Activated naive CD4-positive, alpha-beta T cell treated with anti-CD3 and anti-CD28 coated beads, Interleukin-2, amount 10 ng/mL, durations not matched to agents 7 days and 5 days (primary cell): ENCODE data around the gene PFN2.
"Not testable (repeated sequence)": the region's sequence is repeated elsewhere in the genome, so short reads cannot be mapped to it uniquely, and the experiment has no call there.

Source experiments
- CTCF ChIA-PET: fragments of 350-600 bp; sonication (Branson Sonifier 250); formaldehyde crosslinking; loops from one replicate; lab custom pipeline; 2021; ENCODE audit warnings: antibody characterized with exemption; lab: Charles Lee
- DNase-seq: peaks from one replicate; pipeline ENCODE4 v3.0.0-alpha.2; 2020
- H3K27ac Mint-ChIP-seq: one replicate; pipeline ENCODE4 v1.8.0; 2021; ENCODE audit warnings: mild to moderate bottlenecking, moderate library complexity, mixed read lengths
- H3K27me3 Mint-ChIP-seq: one replicate; pipeline ENCODE4 v1.8.0; 2021; ENCODE audit warnings: mild to moderate bottlenecking, mixed read lengths
- H3K36me3 Mint-ChIP-seq: one replicate; pipeline ENCODE4 v1.8.0; 2021; ENCODE audit warnings: mixed read lengths
- H3K4me1 Mint-ChIP-seq: one replicate; pipeline ENCODE4 v1.8.0; 2021; ENCODE audit warnings: mixed read lengths
- H3K4me3 Mint-ChIP-seq: one replicate; pipeline ENCODE4 v1.8.0; 2021; ENCODE audit warnings: mild to moderate bottlenecking, moderate library complexity, mixed read lengths
- H3K9me3 Mint-ChIP-seq: one replicate; pipeline ENCODE4 v1.8.0; 2021; ENCODE audit warnings: mixed read lengths

The PFN2 gene

GRCh38 chr3:149981979-149982378 is 11.3 kb upstream of the PFN2 start:
- H3K4me3 Mint-ChIP-seq, H3K27me3 Mint-ChIP-seq, H3K36me3 Mint-ChIP-seq, DNase-seq, H3K4me1 Mint-ChIP-seq, H3K9me3 Mint-ChIP-seq, H3K27ac Mint-ChIP-seq, CTCF ChIA-PET: not testable (repeated sequence)

GRCh38 chr3:149977386-149977785 is 6.7 kb upstream of the PFN2 start:
- CTCF ChIA-PET = interaction anchor here (0.6 to 1.1 kb wide), 4 partner anchors 10 to 207 kb away, joined by 3 read pairs; no protein-coding TSS in a partner anchor
- H3K27ac Mint-ChIP-seq = no peak overlapping the region

GRCh38 chr3:149975919-149976318 is 5.2 kb upstream of the PFN2 start:
- peaks cover 9% of the 10 kb centered on the region for H3K4me1 Mint-ChIP-seq
- no peak overlapping the region for H3K4me3 Mint-ChIP-seq
- H3K36me3 Mint-ChIP-seq = no peaks in the 10 kb centered on the region
- peaks cover 34% of the 10 kb centered on the region for H3K27me3 Mint-ChIP-seq
- CTCF ChIA-PET = no interaction called here
- H3K27ac Mint-ChIP-seq = no peak overlapping the region
- H3K9me3 Mint-ChIP-seq = no peaks in the 10 kb centered on the region
- DNase-seq = no peak

More at GRCh38 chr3:149977386-149977785, 6.7 kb upstream of the PFN2 start:
- Mint-ChIP-seq H3K4me3 (no peak overlapping the region), H3K27me3 (peaks cover 22% of the 10 kb centered on the region), H3K4me1 (no peaks in the 10 kb centered on the region), H3K36me3 (no peaks in the 10 kb centered on the region), H3K9me3 (no peaks in the 10 kb centered on the region)
- no peak for DNase-seq

- Mint-ChIP-seq H3K9me3 (no peaks in the 10 kb centered on the region), H3K4me3 (peak overlapping the region; percentile 88), H3K27ac (peak overlapping the region; percentile 64), H3K36me3 (no peaks in the 10 kb centered on the region), H3K4me1 (peaks cover 14% of the 10 kb centered on the region), H3K27me3 (peaks cover 45% of the 10 kb centered on the region)
- peak; percentile 39 for DNase-seq
- CTCF ChIA-PET = interaction anchor here (1.0 to 1.2 kb wide), 2 partner anchors 213 to 248 kb away, joined by 3 read pairs; no protein-coding TSS in a partner anchor
These were observed 844 bp upstream of the PFN2 start for GRCh38 chr3:149971403-149972075.

GRCh38 chr3:149969940-149970715 is 567 bp downstream of the PFN2 start:
- Mint-ChIP-seq H3K4me1 (peaks cover 14% of the 10 kb centered on the region), H3K9me3 (no peaks in the 10 kb centered on the region), H3K36me3 (no peaks in the 10 kb centered on the region), H3K4me3 (peak overlapping the region; percentile 83), H3K27ac (no peak overlapping the region), H3K27me3 (peaks cover 38% of the 10 kb centered on the region)
- DNase-seq = peak; percentile 81
- CTCF ChIA-PET = interaction anchor here (1.0 kb wide), 3 partner anchors 208 to 214 kb away, joined by 3 read pairs; no protein-coding TSS in a partner anchor

GRCh38 chr3:149969110-149969939 is 1.4 kb downstream of the PFN2 start:
- peaks cover 35% of the 10 kb centered on the region for H3K27me3 Mint-ChIP-seq
- no peak for DNase-seq
- peak overlapping the region; percentile 74 for H3K4me3 Mint-ChIP-seq
- peaks cover 14% of the 10 kb centered on the region for H3K4me1 Mint-ChIP-seq
- no peak overlapping the region for H3K27ac Mint-ChIP-seq
- no peaks in the 10 kb centered on the region for H3K9me3 Mint-ChIP-seq
- CTCF ChIA-PET = interaction anchor here (1.0 to 1.5 kb wide), 5 partner anchors 11 to 251 kb away, joined by 3 to 4 read pairs (median 3); no protein-coding TSS in a partner anchor
- no peaks in the 10 kb centered on the region for H3K36me3 Mint-ChIP-seq

GRCh38 chr3:149968216-149968615 is 2.5 kb downstream of the PFN2 start:
- no peak overlapping the region for H3K4me3 Mint-ChIP-seq

GRCh38 chr3:149967086-149967685 is 3.5 kb downstream of the PFN2 start:
- DNase-seq = no peak
- no peak overlapping the region for H3K4me3 Mint-ChIP-seq
- H3K9me3 Mint-ChIP-seq = no peaks in the 10 kb centered on the region
- CTCF ChIA-PET = interaction anchor here (0.7 to 2.0 kb wide), 10 partner anchors 10 to 1193 kb away, joined by 3 to 18 read pairs (median 4); no protein-coding TSS in a partner anchor
- H3K27me3 Mint-ChIP-seq = peaks cover 27% of the 10 kb centered on the region
- H3K36me3 Mint-ChIP-seq = no peaks in the 10 kb centered on the region
- peaks cover 14% of the 10 kb centered on the region for H3K4me1 Mint-ChIP-seq
- H3K27ac Mint-ChIP-seq = no peak overlapping the region

More at GRCh38 chr3:149968216-149968615, 2.5 kb downstream of the PFN2 start:
- Mint-ChIP-seq H3K4me1 (peaks cover 14% of the 10 kb centered on the region), H3K27me3 (peaks cover 29% of the 10 kb centered on the region), H3K9me3 (no peaks in the 10 kb centered on the region), H3K36me3 (no peaks in the 10 kb centered on the region), H3K27ac (no peak overlapping the region)
- no peak for DNase-seq
- CTCF ChIA-PET = interaction anchor here (1.2 to 1.5 kb wide), 4 partner anchors 10 to 255 kb away, joined by 3 to 5 read pairs (median 4); no protein-coding TSS in a partner anchor

- CTCF ChIA-PET = interaction anchor here (0.8 to 1.0 kb wide), 2 partner anchors 10 to 219 kb away, joined by 4 read pairs; no protein-coding TSS in a partner anchor
- Mint-ChIP-seq H3K9me3 (no peaks in the 10 kb centered on the region), H3K36me3 (no peaks in the 10 kb centered on the region), H3K27ac (no peak overlapping the region), H3K27me3 (peaks cover 11% of the 10 kb centered on the region), H3K4me3 (no peak overlapping the region), H3K4me1 (peaks cover 5% of the 10 kb centered on the region)
- no peak for DNase-seq
These were observed 5.4 kb downstream of the PFN2 start for GRCh38 chr3:149965278-149965677.

- Mint-ChIP-seq H3K27ac (no peak overlapping the region), H3K4me3 (no peak overlapping the region), H3K4me1 (no peaks in the 10 kb centered on the region), H3K36me3 (no peaks in the 10 kb centered on the region), H3K9me3 (no peaks in the 10 kb centered on the region), H3K27me3 (peaks cover 5% of the 10 kb centered on the region)
- CTCF ChIA-PET = no interaction called here
- no peak for DNase-seq
These were observed 6.4 kb downstream of the PFN2 start for GRCh38 chr3:149964291-149964690.

- no peak overlapping the region for H3K4me3 Mint-ChIP-seq
- H3K27ac Mint-ChIP-seq = no peak overlapping the region
- H3K4me1 Mint-ChIP-seq = no peaks in the 10 kb centered on the region
- CTCF ChIA-PET = no interaction called here
- DNase-seq = no peak
- no peaks in the 10 kb centered on the region for H3K36me3 Mint-ChIP-seq
- H3K9me3 Mint-ChIP-seq = no peaks in the 10 kb centered on the region
- no peaks in the 10 kb centered on the region for H3K27me3 Mint-ChIP-seq
These were observed 7.2 kb downstream of the PFN2 start for GRCh38 chr3:149963485-149963884.

- Mint-ChIP-seq H3K4me1 (peaks cover 5% of the 10 kb centered on the region), H3K27me3 (no peaks in the 10 kb centered on the region), H3K36me3 (no peaks in the 10 kb centered on the region), H3K9me3 (no peaks in the 10 kb centered on the region), H3K4me3 (no peak overlapping the region), H3K27ac (no peak overlapping the region)
- DNase-seq = no peak
- CTCF ChIA-PET = no interaction called here
These were observed 11.3 kb downstream of the PFN2 start for GRCh38 chr3:149959443-149959842.

- no peaks in the 10 kb centered on the region for H3K27me3 Mint-ChIP-seq
- H3K9me3 Mint-ChIP-seq = no peaks in the 10 kb centered on the region
- H3K36me3 Mint-ChIP-seq = no peaks in the 10 kb centered on the region
- H3K27ac Mint-ChIP-seq = no peak overlapping the region
- peaks cover 9% of the 10 kb centered on the region for H3K4me1 Mint-ChIP-seq
- H3K4me3 Mint-ChIP-seq = no peak overlapping the region
- DNase-seq = no peak
- CTCF ChIA-PET = interaction anchor here (0.8 to 1.3 kb wide), 3 partner anchors 9 to 262 kb away, joined by 3 to 4 read pairs (median 3); no protein-coding TSS in a partner anchor
These were observed 12.4 kb downstream of the PFN2 start for GRCh38 chr3:149958171-149958796.
